GM19467 (cell line): ENCODE measurements around the gene SLC30A10.
"Not testable (repeated sequence)": the region's sequence is repeated elsewhere in the genome, so short reads cannot be mapped to it uniquely, and the experiment has no call there.

Experiments
- ATAC-seq: cut with Tn5 transposase; IDR thresholded peaks from one replicate; pipeline ENCODE4 v1.9.1; 2021; ENCODE audit warnings: mild to moderate bottlenecking, moderate library complexity; ENCODE audit not compliant: unreplicated experiment

SLC30A10 gene

DNA sequence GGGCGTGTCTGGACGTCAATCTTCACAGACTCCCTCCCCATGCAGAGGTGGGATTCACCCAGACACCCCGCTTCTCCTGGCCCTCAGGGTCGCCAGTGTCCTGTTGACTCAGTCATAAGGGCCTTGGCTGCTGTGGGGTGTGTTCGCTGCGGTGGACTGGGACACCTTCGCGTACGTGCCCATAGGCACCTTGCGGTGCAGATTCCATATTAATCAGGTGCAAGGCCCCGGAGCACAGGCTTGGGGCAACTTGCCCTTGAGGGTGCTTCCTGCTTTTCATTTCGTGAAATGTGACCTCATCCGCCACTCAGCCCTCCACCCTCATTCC lies 398 bp upstream of the SLC30A10 start:
- ATAC-seq = no peak

DNA sequence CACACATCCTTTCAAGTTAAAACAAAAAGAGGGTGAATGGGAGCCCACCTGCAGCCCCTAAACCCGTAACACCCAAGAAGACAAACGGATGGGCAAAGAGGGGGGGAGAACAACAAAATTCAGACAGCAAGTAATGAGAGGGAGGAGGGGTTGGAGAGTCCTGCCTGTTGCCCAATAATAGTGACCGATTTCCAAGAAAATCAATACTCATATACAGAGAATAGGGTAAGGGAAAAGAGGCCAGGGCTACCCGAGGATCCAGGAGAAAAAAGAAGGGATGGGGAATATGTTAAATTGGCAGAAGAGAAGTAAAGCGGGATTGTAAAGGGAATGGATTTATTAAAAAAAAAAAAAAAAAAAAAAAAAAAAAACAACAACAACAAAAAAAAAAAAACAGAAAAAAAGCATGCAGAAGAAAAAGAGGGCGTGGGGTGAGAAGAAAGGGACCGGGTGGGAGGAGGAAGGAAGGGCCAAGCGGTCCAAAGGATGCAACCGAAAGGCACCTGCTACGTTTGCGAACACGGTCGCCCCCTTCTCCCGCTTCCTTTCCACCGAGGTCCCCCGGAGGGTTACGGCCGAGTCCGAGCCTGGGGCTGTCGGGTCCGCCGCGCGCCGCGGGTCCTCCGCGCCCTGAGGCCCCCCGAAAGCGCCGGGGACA lies 930 bp downstream of the SLC30A10 start:
- ATAC-seq = no peak

DNA sequence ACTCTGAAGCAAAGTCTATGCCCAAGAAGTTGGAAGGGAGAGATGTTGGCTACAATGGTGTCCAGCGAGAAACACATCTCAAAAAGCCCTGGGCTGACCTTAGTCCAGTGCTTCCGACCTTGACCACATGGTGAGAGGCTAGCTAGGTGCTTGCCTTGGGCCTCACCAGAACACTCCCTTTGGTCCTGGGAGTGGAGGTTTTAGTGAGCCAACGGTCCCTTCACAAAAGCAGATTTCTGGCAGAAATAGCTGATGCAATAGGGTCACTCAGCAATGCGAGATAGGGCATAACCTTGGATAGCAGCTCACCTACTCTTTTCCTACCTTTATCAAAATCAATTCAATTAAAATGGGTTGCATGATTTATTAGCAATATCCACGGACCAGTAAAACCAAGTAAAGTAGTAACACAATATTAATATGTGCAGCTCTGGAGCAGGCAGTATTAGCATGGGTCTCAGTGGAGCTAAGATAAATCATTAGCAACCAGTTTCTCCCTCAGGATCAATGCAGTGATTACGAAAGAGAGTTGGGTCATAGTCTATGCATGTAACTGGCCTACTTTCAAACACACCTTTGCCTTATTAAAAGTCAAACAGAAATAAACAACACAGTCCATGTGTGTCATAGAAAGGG lies 1.9 kb downstream of the SLC30A10 start:
- ATAC-seq = no peak

- ATAC-seq = no peak
Observed at GRCh38 chr1:219924342-219924741, 4.0 kb downstream of the SLC30A10 start.

DNA sequence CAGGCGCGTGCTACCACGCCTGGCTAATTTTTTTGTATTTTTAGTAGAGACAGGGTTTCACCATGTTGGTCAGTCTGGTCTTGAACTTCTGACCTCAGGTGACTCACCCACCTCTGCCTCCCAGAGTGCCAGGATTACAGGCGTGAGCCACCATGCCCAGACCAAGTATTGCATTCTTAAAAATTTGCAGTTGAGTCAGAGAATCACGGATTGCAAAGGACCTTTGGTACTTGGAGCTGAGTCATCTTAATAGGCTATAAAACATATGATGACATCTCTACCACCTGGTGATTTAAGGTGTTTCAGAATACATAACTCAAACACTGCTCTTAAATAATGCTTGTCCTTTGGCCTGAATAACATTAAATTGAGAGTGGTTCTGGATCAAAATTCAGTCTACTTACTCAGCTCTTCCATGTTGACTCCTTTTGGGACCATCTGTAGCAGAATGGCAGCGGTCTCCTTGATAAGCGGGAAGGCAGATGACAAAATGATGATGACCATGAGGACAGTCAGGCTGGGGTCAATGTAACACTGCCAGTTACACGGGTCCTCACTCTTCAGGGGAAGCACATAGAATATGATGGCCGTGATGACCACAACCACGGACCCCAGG lies 10.4 kb downstream of the SLC30A10 start:
- no peak for ATAC-seq

DNA sequence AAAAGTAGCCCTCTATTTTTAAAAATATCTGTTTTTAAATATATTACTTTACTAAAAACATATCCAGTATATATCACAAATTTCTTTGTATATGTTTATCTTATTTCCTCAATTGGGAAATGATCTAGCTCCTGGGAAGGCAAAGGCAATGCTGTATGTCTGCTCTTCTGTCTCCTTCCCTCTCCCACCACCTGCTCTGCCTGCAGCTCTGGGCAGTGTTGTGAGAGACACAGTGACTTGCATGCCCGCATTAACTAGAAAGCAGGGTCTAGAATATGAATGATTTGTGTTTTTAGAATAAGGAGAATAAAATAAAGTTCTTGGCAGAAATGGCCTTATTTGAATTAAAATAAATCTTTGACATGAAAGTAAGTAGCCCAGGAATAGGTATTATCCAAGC lies 11.1 kb downstream of the SLC30A10 start:
- ATAC-seq = no peak

GRCh38 chr1:219916257-219916656 lies 12.1 kb downstream of the SLC30A10 start:
- ATAC-seq = no peak

DNA sequence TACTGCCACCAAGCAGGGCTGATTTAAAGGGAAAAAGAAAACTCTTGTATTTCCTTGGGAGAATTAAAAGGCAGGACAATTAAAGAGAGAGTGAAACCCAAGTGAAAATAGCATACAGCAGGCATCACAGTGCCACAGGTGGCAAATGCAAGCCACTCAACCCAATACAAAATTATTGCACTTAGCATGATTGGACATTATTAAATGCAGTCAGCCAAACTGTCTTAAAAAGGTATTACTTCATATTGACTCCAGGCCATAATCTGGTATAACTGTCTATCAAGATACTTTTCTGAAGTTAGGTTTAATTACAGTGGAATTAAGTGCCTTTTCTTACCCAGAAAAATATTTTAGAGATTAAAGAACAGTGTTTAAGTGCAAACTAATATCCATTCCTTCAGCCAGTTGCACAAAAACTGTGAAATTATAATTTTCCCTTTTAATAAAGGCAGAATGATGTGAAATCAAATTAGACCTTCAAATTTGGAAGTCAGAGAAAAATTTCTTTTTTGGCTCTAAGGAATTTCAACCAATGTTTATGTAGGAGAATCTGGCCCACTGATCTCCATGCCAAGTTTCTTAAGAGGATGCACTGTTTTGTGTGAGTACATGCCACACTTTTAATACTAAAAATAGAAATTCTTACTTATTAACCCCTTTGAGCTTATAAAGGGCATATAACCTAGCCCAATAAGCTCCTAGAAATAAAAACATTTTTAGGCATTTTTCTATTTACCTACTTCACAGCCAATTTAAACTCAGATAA lies 15.2 kb downstream of the SLC30A10 start:
- no peak for ATAC-seq

GRCh38 chr1:219910716-219911115 lies 17.6 kb downstream of the SLC30A10 start:
- no peak for ATAC-seq

DNA sequence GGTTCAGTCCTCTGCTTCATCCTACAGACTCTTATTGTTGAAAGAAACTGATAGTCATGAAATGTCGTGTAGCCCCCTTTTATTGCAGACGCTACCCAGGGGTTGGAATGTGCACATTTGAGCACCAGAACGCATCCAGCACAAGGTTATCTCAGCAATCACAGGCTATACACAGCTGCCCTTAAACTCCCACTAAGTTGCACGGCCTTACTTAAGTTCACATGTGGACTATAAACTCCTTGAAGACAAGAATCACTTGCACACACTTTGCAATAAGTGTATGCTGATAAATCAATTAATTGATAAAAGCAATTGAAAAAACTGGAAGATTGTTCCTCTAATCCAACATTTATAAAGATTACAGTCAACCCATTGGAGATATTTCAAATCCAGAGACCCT lies 18.9 kb downstream of the SLC30A10 start:
- no peak for ATAC-seq

DNA sequence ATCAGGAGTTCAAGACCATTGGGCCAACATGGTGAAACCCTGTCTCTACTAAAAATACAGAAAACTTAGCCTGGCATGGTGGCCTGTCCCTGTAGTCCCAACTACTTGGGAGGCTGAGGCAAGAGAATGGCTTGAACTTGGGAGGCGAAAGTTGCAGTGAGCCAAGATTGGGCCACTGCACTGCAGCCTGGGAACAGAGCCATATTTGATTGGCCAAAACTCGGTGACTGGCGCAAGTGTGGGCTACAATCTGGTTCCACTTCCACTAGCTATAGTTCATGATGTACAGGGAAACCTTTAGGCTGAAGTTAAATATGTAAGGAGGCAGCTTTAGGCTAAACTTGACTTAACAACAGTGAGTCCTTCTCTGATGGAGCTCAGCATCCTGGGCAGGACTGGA lies 20.2 kb downstream of the SLC30A10 start:
- ATAC-seq = no peak

DNA sequence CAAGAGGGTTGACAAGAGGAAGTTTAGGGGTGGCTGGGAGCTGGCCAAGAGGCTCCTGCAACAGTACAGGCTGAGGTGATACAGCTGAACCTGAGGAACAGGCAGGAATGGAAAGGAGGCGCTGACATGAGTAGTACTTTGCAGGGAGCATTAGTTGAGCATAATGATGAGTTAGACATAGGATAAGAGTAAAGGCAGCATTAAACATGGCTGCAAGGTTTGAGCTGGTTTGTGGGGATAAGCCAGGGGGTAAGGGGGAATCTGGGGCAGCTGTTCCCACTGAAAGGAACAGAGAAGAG lies 20.6 kb downstream of the SLC30A10 start:
- no peak for ATAC-seq

DNA sequence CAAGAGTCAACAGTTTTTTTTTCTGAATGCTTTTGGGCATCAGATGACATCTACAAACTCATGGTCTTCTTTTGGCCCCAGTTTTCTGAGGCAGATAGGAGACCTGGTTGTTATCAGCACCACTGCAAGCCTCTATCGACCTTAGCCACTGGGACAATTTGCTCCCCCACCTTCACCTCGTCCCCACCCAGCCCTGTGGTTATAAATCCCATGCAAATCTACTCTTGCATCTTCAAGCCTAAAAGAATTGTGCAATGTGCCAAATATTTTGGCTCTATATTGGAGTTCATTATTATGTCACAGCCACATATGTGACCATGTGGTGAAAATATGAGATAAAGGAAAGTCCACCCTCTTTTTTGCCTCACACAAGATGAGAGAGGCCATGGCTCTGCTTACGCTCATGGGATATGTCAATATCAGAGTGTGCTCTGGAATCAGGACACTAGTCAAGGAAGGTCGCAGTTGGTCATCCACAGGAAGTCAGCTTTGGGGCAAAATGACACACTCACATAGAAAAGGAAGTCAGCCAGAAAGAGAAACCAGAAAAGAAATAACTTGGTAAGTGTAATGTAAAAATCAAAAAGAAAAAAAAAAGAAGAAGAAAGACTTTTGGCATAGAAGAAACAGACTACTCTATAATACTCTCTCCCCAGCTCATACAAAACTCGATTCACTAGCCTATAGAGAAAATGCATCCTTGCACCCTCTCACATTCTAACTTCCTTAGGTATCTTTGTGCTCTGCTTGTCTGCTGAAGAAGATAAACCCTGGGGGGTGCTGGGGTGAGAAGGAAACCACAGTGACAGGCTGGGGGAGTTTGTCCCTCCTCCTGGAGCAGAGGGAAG lies 21.2 kb downstream of the SLC30A10 start:
- no peak for ATAC-seq

DNA sequence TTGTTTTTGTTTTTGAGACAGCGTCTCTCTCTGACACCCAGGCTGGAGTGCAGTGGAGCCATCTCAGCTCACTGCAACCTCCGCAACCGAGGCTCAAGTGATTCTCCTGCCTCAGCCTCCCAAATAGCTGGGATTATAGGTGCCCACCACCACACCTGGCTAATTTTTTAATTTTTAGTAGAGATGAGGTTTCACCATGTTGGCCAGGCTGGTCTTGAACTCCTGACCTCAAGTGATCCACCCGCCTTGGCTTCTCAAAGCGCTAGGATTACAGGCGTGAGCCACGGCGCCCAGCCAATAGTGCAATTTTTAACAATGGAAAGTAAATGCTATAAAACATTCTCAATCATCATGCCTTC lies 21.8 kb downstream of the SLC30A10 start:
- not testable (repeated sequence) for ATAC-seq

DNA sequence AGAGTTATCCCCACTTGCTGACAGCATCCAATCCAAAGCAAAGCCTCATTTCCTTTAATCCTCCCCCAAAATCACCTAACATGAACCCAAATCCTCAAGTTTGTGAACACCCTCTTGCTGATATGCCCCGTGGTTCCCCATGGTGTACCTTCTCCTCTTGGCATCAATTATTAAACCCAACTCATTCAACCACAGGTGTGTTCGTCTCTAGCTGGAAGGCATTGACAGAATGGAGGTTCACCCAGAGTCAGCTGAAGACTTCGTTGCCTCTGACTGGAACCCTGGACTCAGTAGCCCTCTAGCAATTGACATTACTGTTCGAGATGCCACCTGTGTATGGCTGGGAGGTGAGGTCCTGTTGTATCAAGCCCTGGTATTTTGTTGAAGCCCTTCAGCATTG lies 22.8 kb downstream of the SLC30A10 start:
- no peak for ATAC-seq

DNA sequence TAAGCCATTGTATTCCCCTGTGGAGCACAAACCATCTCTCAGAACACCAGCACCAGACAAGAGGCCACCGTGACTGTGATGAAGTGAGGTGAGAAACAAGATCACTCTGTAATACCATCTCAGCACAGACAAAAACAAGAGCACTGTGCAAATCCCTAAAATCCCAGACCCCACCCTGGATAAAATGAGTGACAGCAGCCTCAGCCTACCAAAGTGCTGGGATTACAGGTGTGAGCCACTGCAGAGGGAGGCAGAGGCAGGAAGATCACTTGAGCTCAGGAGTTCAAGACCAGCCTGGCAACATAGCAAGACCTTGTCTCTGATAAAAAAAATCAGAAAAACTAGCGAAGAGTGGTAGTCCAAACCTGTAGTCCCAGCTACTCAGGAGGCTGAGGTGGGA lies 23.4 kb downstream of the SLC30A10 start:
- no peak for ATAC-seq

GRCh38 chr1:219903353-219903871 lies 24.9 kb downstream of the SLC30A10 start:
- ATAC-seq = no peak

DNA sequence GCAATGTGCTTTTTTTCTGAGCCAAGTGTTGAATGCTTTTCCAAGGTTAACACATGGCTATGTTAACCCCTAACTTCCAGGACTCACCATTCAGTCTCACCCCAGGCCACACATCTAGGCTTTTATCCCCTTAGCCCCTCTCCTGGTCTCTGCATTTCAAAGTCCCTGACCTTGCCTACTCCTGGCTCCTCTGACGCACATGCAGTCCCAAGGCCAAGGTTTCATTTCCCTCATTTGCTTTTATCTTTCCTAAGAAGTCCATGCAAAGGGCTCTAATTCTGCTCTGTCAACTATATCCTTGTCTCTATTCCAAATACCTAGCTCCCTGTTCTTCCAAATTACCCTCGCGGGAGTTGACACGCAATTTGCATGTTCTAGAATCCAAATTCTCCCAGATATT lies 25.4 kb downstream of the SLC30A10 start:
- no peak for ATAC-seq

DNA sequence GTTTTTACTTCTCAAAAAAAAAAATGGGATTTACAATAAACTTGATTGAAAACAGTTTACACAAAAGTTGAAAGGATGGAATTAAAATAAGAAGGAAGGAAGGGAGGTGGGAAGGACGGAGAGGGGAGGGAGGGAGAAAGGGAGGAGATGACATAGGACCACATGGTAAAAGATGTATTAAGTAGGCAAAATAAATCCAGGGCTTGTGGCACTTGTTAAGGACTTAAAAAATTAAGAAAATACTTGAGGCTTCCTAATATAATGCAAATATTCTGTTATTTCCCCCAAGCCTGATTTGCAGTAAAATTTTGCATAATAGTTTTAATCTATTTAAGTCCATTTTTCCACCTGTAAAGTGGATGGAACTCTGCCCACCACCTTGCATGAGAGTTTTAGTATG lies 27.5 kb downstream of the SLC30A10 start:
- ATAC-seq = no peak

DNA sequence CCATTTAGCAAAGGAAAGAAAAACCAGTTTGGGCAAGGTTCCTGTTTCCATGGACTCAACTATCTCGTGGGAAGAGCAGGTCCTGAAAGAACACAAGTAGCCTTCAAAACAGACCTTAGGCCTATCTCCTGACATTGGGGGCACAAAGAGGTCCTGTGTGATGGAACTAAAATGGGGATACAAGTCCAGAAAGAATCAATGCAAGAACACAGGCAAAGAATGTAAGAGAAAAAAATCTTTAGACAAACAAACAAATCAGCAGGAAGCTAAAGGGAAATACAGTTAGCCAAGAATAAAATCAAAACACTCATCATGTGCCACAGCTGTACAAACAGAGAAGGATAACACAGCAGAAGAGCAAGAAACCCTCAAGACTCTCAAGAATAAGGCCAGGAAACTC lies 28.2 kb downstream of the SLC30A10 start:
- ATAC-seq = no peak

GRCh38 chr1:219898375-219898774 lies 30.0 kb downstream of the SLC30A10 start:
- ATAC-seq = no peak
